Glutamatergic neuron (in vitro differentiated cells): ENCODE measurements around the gene PGA3. TPM values are rescaled to one million over a fixed set of nuclear protein-coding genes. Genes with fewer than 3 reads are reported as not detected.

Source experiments
- DNase-seq: peaks from one replicate; pipeline ENCODE4 v3.0.0; 2022
- H3K27ac Mint-ChIP-seq: one replicate; pipeline ENCODE4 v1.8.0; 2020; ENCODE audit warnings: mild to moderate bottlenecking, mixed read lengths, inconsistent platforms; ENCODE audit not compliant: unreplicated experiment
- H3K27me3 Mint-ChIP-seq: one replicate; pipeline ENCODE4 v1.8.0; 2020; ENCODE audit warnings: mild to moderate bottlenecking, moderate library complexity, mixed read lengths, inconsistent platforms; ENCODE audit not compliant: unreplicated experiment
- H3K36me3 Mint-ChIP-seq: one replicate; pipeline ENCODE4 v1.8.0; 2020; ENCODE audit warnings: mild to moderate bottlenecking, mixed read lengths, inconsistent platforms; ENCODE audit not compliant: unreplicated experiment
- H3K4me1 Mint-ChIP-seq: one replicate; pipeline ENCODE4 v1.8.0; 2020; ENCODE audit warnings: mild to moderate bottlenecking, low read depth, mixed read lengths, inconsistent platforms; ENCODE audit not compliant: unreplicated experiment
- H3K4me3 Mint-ChIP-seq: one replicate; pipeline ENCODE4 v1.8.0; 2020; ENCODE audit warnings: mild to moderate bottlenecking, mixed read lengths, inconsistent platforms; ENCODE audit not compliant: unreplicated experiment
- H3K9me3 Mint-ChIP-seq: one replicate; pipeline ENCODE4 v1.8.0; 2020; ENCODE audit warnings: mild to moderate bottlenecking, moderate library complexity, mixed read lengths, inconsistent platforms; ENCODE audit not compliant: unreplicated experiment
- CTCF ChIP-seq: fragments of 200-600 bp; sonication (generic); IDR thresholded peaks from one replicate; pipeline ENCODE4 v1.5.0; 2021; ENCODE audit not compliant: partially characterized antibody, unreplicated experiment
- total RNA-seq: library from RNA; stranded (reverse); fragmentation: NEBNext Ultra II Directional; extraction: Animal tissue kit (Norgen Biotek cat#: 25700); gene quantifications from one replicate; pipeline ENCODE4 v1.2.1, GENCODE V29; 2021; ENCODE audit not compliant: unreplicated experiment

PGA3 gene
- total RNA-seq, 1 donor from 2014 or later = not detected

GRCh38 chr11:61258546-61258945, 55.2 kb downstream of the PGA3 start:
- Mint-ChIP-seq H3K27ac (no peak overlapping the region), H3K36me3 (no peaks in the 10 kb centered on the region), H3K27me3 (peaks cover 3% of the 10 kb centered on the region), H3K4me1 (no peaks in the 10 kb centered on the region), H3K9me3 (peaks cover 2% of the 10 kb centered on the region), H3K4me3 (no peak overlapping the region)
- no peak for DNase-seq
- no peak for TF ChIP-seq CTCF

- TF ChIP-seq CTCF = no peak
- Mint-ChIP-seq H3K27ac (no peak overlapping the region), H3K9me3 (peaks cover 2% of the 10 kb centered on the region), H3K36me3 (no peaks in the 10 kb centered on the region), H3K4me3 (no peak overlapping the region), H3K4me1 (no peaks in the 10 kb centered on the region), H3K27me3 (peaks cover 3% of the 10 kb centered on the region)
- DNase-seq = no peak
Observed at GRCh38 chr11:61259363-61259762, 56.0 kb downstream of the PGA3 start.

Other genes with a start within 250 kb of the PGA3 start
- gene CD6, start 231.8 kb upstream of the PGA3 start, total RNA-seq = not detected
- gene CD5, start 101.0 kb upstream of the PGA3 start, total RNA-seq = not detected
- gene VPS37C, start 42.1 kb upstream of the PGA3 start, total RNA-seq = 27.1 TPM
- not detected for gene PGA4, start 18.8 kb downstream of the PGA3 start, total RNA-seq
- gene PGA5, start 37.7 kb downstream of the PGA3 start, total RNA-seq = not detected
- gene VWCE, start 91.8 kb downstream of the PGA3 start, total RNA-seq = 27.3 TPM
- gene DDB1, start 129.6 kb downstream of the PGA3 start, total RNA-seq = 259 TPM
- gene TKFC, start 129.7 kb downstream of the PGA3 start, total RNA-seq = 59.6 TPM
- 20.6 TPM for gene CYB561A3, start 158.4 kb downstream of the PGA3 start, total RNA-seq
- gene TMEM138, start 158.9 kb downstream of the PGA3 start, total RNA-seq = 23.3 TPM
- gene TMEM216, start 189.1 kb downstream of the PGA3 start, total RNA-seq = 7.8 TPM
- 83.7 TPM for gene CPSF7, start 226.5 kb downstream of the PGA3 start, total RNA-seq
- 43.2 TPM for gene SDHAF2, start 226.6 kb downstream of the PGA3 start, total RNA-seq